GM23248 (cell line): ENCODE results near the gene RHOG. TPM values are rescaled to one million over a fixed set of nuclear protein-coding genes. Genes with fewer than 3 reads are reported as not detected.

Source experiments
- DNase-seq: peaks from one replicate; pipeline ENCODE4 v3.0.0-alpha.2; 2015
- H2AFZ ChIP-seq: fragments of 200-600 bp; sonication (generic); 2 replicates; pipeline ENCODE4 v1.6.1; 2016; ENCODE audit warnings: antibody characterized with exemption
- H3F3A ChIP-seq: fragments of 200-600 bp; sonication (generic); 2 replicates; pipeline ENCODE4 v1.6.1; 2016; ENCODE audit warnings: mild to moderate bottlenecking, antibody characterized with exemption, mixed run types; ENCODE audit not compliant: insufficient read depth
- H3K27ac ChIP-seq: fragments of 200-600 bp; sonication (generic); 2 replicates; pipeline ENCODE4 v1.5.1; 2016; ENCODE audit warnings: mild to moderate bottlenecking
- H3K27me3 ChIP-seq: fragments of 200-600 bp; sonication (generic); replicated peaks from 2 replicates; pipeline ENCODE4 v1.6.1; 2016; ENCODE audit warnings: mild to moderate bottlenecking; ENCODE audit not compliant: insufficient read depth
- H3K36me3 ChIP-seq: fragments of 200-600 bp; sonication (generic); 2 replicates; pipeline ENCODE4 v1.6.1; 2016; ENCODE audit warnings: low read depth, mild to moderate bottlenecking
- H3K4me1 ChIP-seq: fragments of 200-600 bp; sonication (generic); 2 replicates; pipeline ENCODE4 v1.6.1; 2016; ENCODE audit warnings: mild to moderate bottlenecking; ENCODE audit not compliant: insufficient read depth
- H3K4me2 ChIP-seq: fragments of 200-600 bp; sonication (generic); one replicate; pipeline ENCODE4 v1.6.1; 2016; ENCODE audit warnings: mild to moderate bottlenecking; ENCODE audit not compliant: unreplicated experiment
- H3K4me3 ChIP-seq: fragments of 200-600 bp; sonication (generic); 2 replicates; pipeline ENCODE4 v1.5.1; 2016; ENCODE audit warnings: mild to moderate bottlenecking
- H3K79me2 ChIP-seq: fragments of 200-600 bp; sonication (generic); 2 replicates; pipeline ENCODE4 v1.6.1; 2016; ENCODE audit warnings: mild to moderate bottlenecking; ENCODE audit not compliant: insufficient read depth
- H3K9ac ChIP-seq: fragments of 200-600 bp; sonication (generic); 2 replicates; pipeline ENCODE4 v1.6.1; 2016; ENCODE audit warnings: mild to moderate bottlenecking
- H3K9me2 ChIP-seq: fragments of 200-600 bp; sonication (generic); 2 replicates; pipeline ENCODE4 v1.6.1; 2016; ENCODE audit warnings: mixed run types, mild to moderate bottlenecking, moderate library complexity; ENCODE audit not compliant: insufficient read depth
- H3K9me3 ChIP-seq: fragments of 200-600 bp; sonication (generic); one replicate; pipeline ENCODE4 v1.6.1; 2017; ENCODE audit warnings: low read depth
- H4K20me1 ChIP-seq: fragments of 200-600 bp; sonication (generic); 2 replicates; pipeline ENCODE4 v1.6.0; 2016; ENCODE audit not compliant: insufficient read depth
- EZH2 ChIP-seq: fragments of 200-600 bp; sonication (generic); IDR thresholded peaks from 2 replicates; pipeline ENCODE4 v1.6.1; 2018; ENCODE audit warnings: antibody characterized with exemption, mild to moderate bottlenecking; ENCODE audit not compliant: insufficient read depth, poor library complexity, severe bottlenecking
- EZH2phosphoT487 ChIP-seq: fragments of 200-600 bp; sonication (generic); IDR thresholded peaks from 2 replicates; pipeline ENCODE4 v1.6.1; 2018; ENCODE audit warnings: antibody characterized with exemption, moderate library complexity, mild to moderate bottlenecking, low read depth; ENCODE audit not compliant: insufficient read depth
- WGBS, 2 experiments: methylation state at CpG; one replicate each; pipeline ENCODE4 v1.1.6; 2015 to 2017; ENCODE audit warnings: low lambda C conversion rate in 2 of 2, low coverage in 1 of 2; ENCODE audit errors: missing lambda C conversion rate in 2 of 2; 5-methylcytosine and 5-hydroxymethylcytosine counted together
- in situ Hi-C: fragments of 300-500 bp; cut with MboI; formaldehyde crosslinking; loops from 2 replicates; pipeline ENCODE4 v1.15.0; 2020
- polyA plus RNA-seq: library from polyadenylated mRNA; unstranded; fragments of >200 nt; fragmentation: Nextera tagmentation; extraction: Ambion mirVana; gene quantifications from 2 replicates; pipeline ENCODE4 v1.2.1, GENCODE V29; 2016
- total RNA-seq: library from RNA; depleted of rRNA; stranded (reverse); fragments of >200 nt; shearing (Covaris generic); gene quantifications from 2 replicates; pipeline ENCODE4 v1.2.3, GENCODE V29; 2014

RHOG gene
- total and polyA plus RNA-seq, 2 experiments from 2014 or later = 45.5 to 61.4 TPM

DNA sequence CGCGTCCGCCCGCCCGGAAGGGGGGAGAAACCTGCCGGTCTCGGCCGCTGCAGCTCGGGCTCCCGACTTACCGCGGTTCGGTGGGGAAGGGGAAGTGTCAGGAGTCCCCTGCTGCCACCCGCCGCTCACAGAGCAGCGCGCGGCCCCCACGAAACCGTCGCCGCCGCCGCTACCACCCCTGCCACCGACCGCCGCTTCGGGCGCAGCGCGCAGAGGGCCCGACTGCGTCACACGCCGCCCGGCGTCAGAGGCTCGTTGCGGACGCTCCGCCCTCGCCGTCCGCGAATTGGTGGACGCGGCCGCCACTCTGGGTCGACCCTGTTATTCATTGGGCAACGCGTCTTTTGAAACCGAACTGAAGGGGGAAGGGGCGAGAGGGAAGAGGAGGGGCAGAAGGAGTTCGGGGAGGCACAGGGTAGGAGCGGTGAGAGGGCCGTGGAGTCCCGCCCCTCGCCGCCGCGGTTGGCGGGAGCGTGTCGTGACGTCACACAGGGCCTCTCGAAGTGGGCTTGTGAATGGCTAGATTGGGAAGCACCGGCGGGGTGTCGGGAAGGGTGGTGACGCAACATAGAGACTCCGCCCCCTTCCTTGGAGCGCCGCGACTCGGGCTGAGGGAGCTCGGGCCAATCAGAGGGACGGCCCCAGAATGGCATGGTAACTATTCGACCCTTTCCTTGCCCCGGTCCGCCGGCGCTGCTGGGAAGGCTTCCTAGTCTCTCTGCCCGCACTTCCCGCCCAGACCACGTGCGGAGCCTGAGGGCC, 43.2 kb downstream of the RHOG start, which contains the start of gene NUP98:
Gene NUP98 (minus strand): TSS at position 226 of the 762 bp plus-strand sequence. CDS start 15,437 bp downstream, outside the sequence.
- in situ Hi-C loops = no loop called here

GRCh38 chr11:3796801-3797328, 43.9 kb downstream of the RHOG start:
- peaks cover 5% of the 10 kb centered on the region; the same call in 1 of the 2 replicates for H3F3A ChIP-seq
- no peaks in the 10 kb centered on the region for H3K9me2 ChIP-seq
- in situ Hi-C loops = no loop called here
- peak overlapping the region; percentile 87 for H3K27ac ChIP-seq
- H3K4me2 ChIP-seq = peak overlapping the region; percentile 96
- H4K20me1 ChIP-seq = peaks cover 2% of the 10 kb centered on the region; the same call in 1 of the 2 replicates
- H3K9ac ChIP-seq = peak overlapping the region; percentile 99
- no peaks in the 10 kb centered on the region for H3K27me3 ChIP-seq
- no peaks in the 10 kb centered on the region for H3K9me3 ChIP-seq
- TF ChIP-seq EZH2 = no peak
- TF ChIP-seq EZH2phosphoT487 = no peak
- peaks cover 15% of the 10 kb centered on the region for H3K36me3 ChIP-seq
- peaks cover 19% of the 10 kb centered on the region for H3K4me1 ChIP-seq
- DNase-seq = peak; percentile 73
- H3K4me3 ChIP-seq = peak overlapping the region; percentile 98
- H3K79me2 ChIP-seq = peaks cover 55% of the 10 kb centered on the region
- peak overlapping the region; percentile 59 for H2AFZ ChIP-seq
- 1% methylated on average over 20 to 26 of the region's 26 CpGs for WGBS, 2 experiments

More for the DNA sequence above, 43.2 kb downstream of the RHOG start, which contains the start of gene NUP98:
- Histone ChIP-seq H2AFZ (peak within 1 kb of the TSS; percentile 93), H3K9me3 (no peaks in the 10 kb centered on the region), H3K36me3 (peaks cover 11% of the 10 kb centered on the region), H3K79me2 (peaks cover 48% of the 10 kb centered on the region), H3F3A (peaks cover 12% of the 10 kb centered on the region), H3K4me1 (peaks cover 24% of the 10 kb centered on the region), H3K4me3 (peak within 1 kb of the TSS; percentile 98), H3K27me3 (no peaks in the 10 kb centered on the region), H3K9ac (peak within 1 kb of the TSS; percentile 99), H4K20me1 (peaks cover 2% of the 10 kb centered on the region; the same call in 1 of the 2 replicates), H3K9me2 (no peaks in the 10 kb centered on the region), H3K27ac (peak within 1 kb of the TSS; percentile 87), H3K4me2 (peak within 1 kb of the TSS; percentile 96)
- WGBS, 2 experiments = 0 to 1% methylated on average over 63 to 70 of the region's 86 CpGs
- DNase-seq = peak; percentile 100
- TF ChIP-seq EZH2phosphoT487 = no peak
- TF ChIP-seq EZH2 = no peak

GRCh38 chr11:3796346-3796745, 44.4 kb downstream of the RHOG start:
- H3K9me3 ChIP-seq = no peaks in the 10 kb centered on the region
- 1 to 2% methylated on average over 14 of the region's 14 CpGs for WGBS, 2 experiments
- no peaks in the 10 kb centered on the region for H3K27me3 ChIP-seq
- H2AFZ ChIP-seq = peak overlapping the region; percentile 59; the same call in 1 of the 2 replicates
- no peaks in the 10 kb centered on the region for H3K9me2 ChIP-seq
- peak overlapping the region; percentile 99 for H3K9ac ChIP-seq
- in situ Hi-C loops = no loop called here
- peak overlapping the region; percentile 98 for H3K4me3 ChIP-seq
- peaks cover 15% of the 10 kb centered on the region for H3K36me3 ChIP-seq
- peak overlapping the region; percentile 96 for H3K4me2 ChIP-seq
- peak; percentile 44 for DNase-seq
- peaks cover 16% of the 10 kb centered on the region for H3K4me1 ChIP-seq
- peaks cover 2% of the 10 kb centered on the region; the same call in 1 of the 2 replicates for H4K20me1 ChIP-seq
- TF ChIP-seq EZH2 = no peak
- no peak for TF ChIP-seq EZH2phosphoT487
- peaks cover 5% of the 10 kb centered on the region; the same call in 1 of the 2 replicates for H3F3A ChIP-seq
- H3K27ac ChIP-seq = peak overlapping the region; percentile 87
- H3K79me2 ChIP-seq = peaks cover 60% of the 10 kb centered on the region

- in situ Hi-C loops = no loop called here
- Histone ChIP-seq H3F3A (peaks cover 2% of the 10 kb centered on the region; the same call in 1 of the 2 replicates), H4K20me1 (peaks cover 2% of the 10 kb centered on the region; the same call in 1 of the 2 replicates)
Measured at GRCh38 chr11:3796002-3796311, 44.8 kb downstream of the RHOG start.

More at GRCh38 chr11:3796002-3796311, 44.8 kb downstream of the RHOG start:
- peaks cover 64% of the 10 kb centered on the region for H3K79me2 ChIP-seq
- DNase-seq = no peak
- TF ChIP-seq EZH2 = no peak
- TF ChIP-seq EZH2phosphoT487 = no peak
- H3K36me3 ChIP-seq = peaks cover 15% of the 10 kb centered on the region
- no peaks in the 10 kb centered on the region for H3K9me2 ChIP-seq
- no peaks in the 10 kb centered on the region for H3K27me3 ChIP-seq
- peak overlapping the region; percentile 99 for H3K9ac ChIP-seq
- 47% methylated on average over 6 of the region's 6 CpGs for WGBS, 2 experiments
- H3K4me3 ChIP-seq = peak overlapping the region; percentile 98
- peak overlapping the region; percentile 87 for H3K27ac ChIP-seq
- H3K4me2 ChIP-seq = peak overlapping the region; percentile 96
- H3K9me3 ChIP-seq = no peaks in the 10 kb centered on the region
- no peak overlapping the region for H2AFZ ChIP-seq
- peaks cover 16% of the 10 kb centered on the region for H3K4me1 ChIP-seq
